AG04450 (cell line): ENCODE measurements around the gene ACKR3. TPM values are rescaled to one million over a fixed set of nuclear protein-coding genes. Genes with fewer than 3 reads are reported as not detected.

ENCODE experiments used
- CTCF ChIA-PET: fragments of 300-600, 350-600 bp; formaldehyde crosslinking; extraction: SDS; loops from one replicate; lab custom pipeline; 2022; ENCODE audit warnings: antibody characterized with exemption, inconsistent platforms; lab: Charles Lee
- POLR2A ChIA-PET: fragments of 350-600 bp; formaldehyde crosslinking; extraction: SDS; loops from one replicate; lab custom pipeline; 2021; ENCODE audit warnings: antibody characterized with exemption, inconsistent platforms; lab: Yijun Ruan, JAX
- DNase-seq: peaks from one replicate; pipeline ENCODE4 v3.0.0-alpha.2; 2011; ENCODE audit warnings: low read depth, low spot score
- H3K27ac ChIP-seq: one replicate; pipeline ENCODE4 v1.5.1; 2012; ENCODE audit warnings: low read depth, low read length, control low read depth
- H3K27me3 ChIP-seq: one replicate; pipeline ENCODE4 v1.6.0; 2012; ENCODE audit warnings: low read length; ENCODE audit not compliant: control insufficient read depth, insufficient read depth
- H3K4me3 ChIP-seq: 2 replicates; pipeline ENCODE4 v1.5.1; 2011; ENCODE audit warnings: mild to moderate bottlenecking, low read depth, low read length, control low read depth
- H3K9me3 ChIP-seq: 2 replicates; pipeline ENCODE4 v1.5.1; 2012; ENCODE audit warnings: low read length; ENCODE audit not compliant: control insufficient read depth, insufficient read depth
- CTCF ChIP-seq: IDR thresholded peaks from 2 replicates; pipeline ENCODE4 v1.5.1; 2011; ENCODE audit warnings: low read depth, low read length, control low read depth, inconsistent platforms
- polyA plus RNA-seq: library from polyadenylated mRNA; depleted of rRNA; stranded (reverse); fragments of >200 nt; gene quantifications from 2 replicates; pipeline ENCODE4 v1.2.3, GENCODE V29; 2011

ACKR3 gene
- polyA plus RNA-seq, 1 experiment = 0.07 TPM

- Histone ChIP-seq H3K9me3 (no peaks in the 10 kb centered on the region), H3K4me3 (no peak overlapping the region), H3K27me3 (peaks cover 2% of the 10 kb centered on the region), H3K27ac (no peak overlapping the region)
- TF ChIP-seq CTCF = no peak
- no peak for DNase-seq
- POLR2A ChIA-PET = no interaction called here
- CTCF ChIA-PET = no interaction called here
These were observed 44.0 kb downstream of the ACKR3 start for GRCh38 chr2:236613612-236614011.

GRCh38 chr2:236614551-236614950 lies 44.9 kb downstream of the ACKR3 start:
- POLR2A ChIA-PET = no interaction called here
- CTCF ChIA-PET = no interaction called here
- no peak for TF ChIP-seq CTCF
- no peak for DNase-seq
- H3K27ac ChIP-seq = no peak overlapping the region
- H3K9me3 ChIP-seq = no peaks in the 10 kb centered on the region
- peaks cover 2% of the 10 kb centered on the region for H3K27me3 ChIP-seq
- no peak overlapping the region for H3K4me3 ChIP-seq

GRCh38 chr2:236616031-236616430 lies 46.4 kb downstream of the ACKR3 start:
- no peak overlapping the region for H3K27ac ChIP-seq
- no peak for DNase-seq
- no peak for TF ChIP-seq CTCF
- ChIA-PET CTCF (no interaction called here), POLR2A (no interaction called here)
- peaks cover 2% of the 10 kb centered on the region for H3K27me3 ChIP-seq
- H3K4me3 ChIP-seq = no peak overlapping the region
- H3K9me3 ChIP-seq = no peaks in the 10 kb centered on the region

GRCh38 chr2:236616624-236617023 lies 47.0 kb downstream of the ACKR3 start:
- DNase-seq = no peak
- Histone ChIP-seq H3K9me3 (no peaks in the 10 kb centered on the region), H3K27ac (no peak overlapping the region), H3K4me3 (no peak overlapping the region), H3K27me3 (peaks cover 2% of the 10 kb centered on the region)
- ChIA-PET POLR2A (no interaction called here), CTCF (no interaction called here)
- TF ChIP-seq CTCF = no peak

- DNase-seq = no peak
- CTCF ChIA-PET = no interaction called here
- POLR2A ChIA-PET = no interaction called here
- no peaks in the 10 kb centered on the region for H3K9me3 ChIP-seq
- H3K4me3 ChIP-seq = no peak overlapping the region
- H3K27me3 ChIP-seq = peaks cover 2% of the 10 kb centered on the region
- H3K27ac ChIP-seq = no peak overlapping the region
- TF ChIP-seq CTCF = no peak
These were observed 47.7 kb downstream of the ACKR3 start for GRCh38 chr2:236617221-236617737.
